ENCODE results near the gene RAB11FIP4. TPM values are rescaled to one million over a fixed set of nuclear protein-coding genes. Genes with fewer than 3 reads are reported as not detected.

The RAB11FIP4 gene
- total RNA-seq, 1 donor from 2014 or later: 32.4 TPM

DNA sequence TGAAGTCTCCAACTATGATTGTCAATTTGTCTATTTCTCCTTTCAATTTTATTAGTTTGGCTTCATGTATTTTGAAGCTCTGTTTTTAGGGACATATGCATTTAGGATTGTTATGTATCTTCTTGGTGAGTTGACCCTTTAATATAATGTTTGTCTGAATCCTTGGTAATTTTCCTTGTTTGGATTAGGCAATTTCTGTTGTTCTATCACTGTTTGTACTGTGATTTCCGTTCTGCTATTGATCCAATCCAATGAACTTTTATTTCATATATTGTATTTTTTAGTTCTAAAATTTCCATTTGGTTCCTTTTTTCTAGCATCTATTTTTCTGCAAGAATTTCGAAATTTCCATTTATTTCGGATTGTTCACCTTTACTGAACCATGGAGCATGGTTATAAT is 31.0 kb downstream of the RAB11FIP4 start:
- H3K4me3 Mint-ChIP-seq: no peak overlapping the region
- H3K27me3 Mint-ChIP-seq: peaks cover 7% of the 10 kb centered on the region
- DNase-seq (ENCODE audit: extremely low spot score, unreplicated experiment): no peak
- H3K36me3 Mint-ChIP-seq: no peaks in the 10 kb centered on the region
- H3K9me3 Mint-ChIP-seq: peaks cover 5% of the 10 kb centered on the region
- no peak overlapping the region for H3K27ac Mint-ChIP-seq
- H3K4me1 Mint-ChIP-seq (ENCODE audit: unreplicated experiment): peaks cover 13% of the 10 kb centered on the region
- TF ChIP-seq, protein P1, sequence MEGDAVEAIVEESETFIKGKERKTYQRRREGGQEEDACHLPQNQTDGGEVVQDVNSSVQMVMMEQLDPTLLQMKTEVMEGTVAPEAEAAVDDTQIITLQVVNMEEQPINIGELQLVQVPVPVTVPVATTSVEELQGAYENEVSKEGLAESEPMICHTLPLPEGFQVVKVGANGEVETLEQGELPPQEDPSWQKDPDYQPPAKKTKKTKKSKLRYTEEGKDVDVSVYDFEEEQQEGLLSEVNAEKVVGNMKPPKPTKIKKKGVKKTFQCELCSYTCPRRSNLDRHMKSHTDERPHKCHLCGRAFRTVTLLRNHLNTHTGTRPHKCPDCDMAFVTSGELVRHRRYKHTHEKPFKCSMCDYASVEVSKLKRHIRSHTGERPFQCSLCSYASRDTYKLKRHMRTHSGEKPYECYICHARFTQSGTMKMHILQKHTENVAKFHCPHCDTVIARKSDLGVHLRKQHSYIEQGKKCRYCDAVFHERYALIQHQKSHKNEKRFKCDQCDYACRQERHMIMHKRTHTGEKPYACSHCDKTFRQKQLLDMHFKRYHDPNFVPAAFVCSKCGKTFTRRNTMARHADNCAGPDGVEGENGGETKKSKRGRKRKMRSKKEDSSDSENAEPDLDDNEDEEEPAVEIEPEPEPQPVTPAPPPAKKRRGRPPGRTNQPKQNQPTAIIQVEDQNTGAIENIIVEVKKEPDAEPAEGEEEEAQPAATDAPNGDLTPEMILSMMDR (conservative IDR thresholded peaks at IDR 0.05): no peak

DNA sequence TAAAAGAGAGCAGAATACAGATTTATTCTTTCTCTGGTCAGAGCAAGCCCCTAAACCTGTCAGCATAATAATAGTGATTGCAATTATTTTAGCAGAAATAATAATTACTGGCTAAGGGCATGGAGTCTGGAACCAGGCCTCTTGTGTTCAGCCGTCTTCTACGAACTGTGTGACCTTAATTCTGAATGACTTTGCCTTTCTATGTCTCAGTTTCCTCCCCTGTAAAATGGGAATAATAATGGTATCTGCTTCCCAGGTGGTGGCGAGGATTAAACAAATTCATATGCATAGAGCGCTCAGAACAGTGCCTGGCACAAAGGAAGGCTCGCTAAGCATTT is 33.4 kb downstream of the RAB11FIP4 start:
- peak overlapping the region; percentile 51 for H3K4me3 Mint-ChIP-seq
- peaks cover 5% of the 10 kb centered on the region for H3K9me3 Mint-ChIP-seq
- no peak for DNase-seq (ENCODE audit: extremely low spot score, unreplicated experiment)
- peaks cover 7% of the 10 kb centered on the region for H3K27me3 Mint-ChIP-seq
- H3K36me3 Mint-ChIP-seq: no peaks in the 10 kb centered on the region
- H3K4me1 Mint-ChIP-seq (ENCODE audit: unreplicated experiment): peaks cover 13% of the 10 kb centered on the region
- H3K27ac Mint-ChIP-seq: no peak overlapping the region
- TF ChIP-seq, protein P1 (conservative IDR thresholded peaks at IDR 0.05): no peak

DNA sequence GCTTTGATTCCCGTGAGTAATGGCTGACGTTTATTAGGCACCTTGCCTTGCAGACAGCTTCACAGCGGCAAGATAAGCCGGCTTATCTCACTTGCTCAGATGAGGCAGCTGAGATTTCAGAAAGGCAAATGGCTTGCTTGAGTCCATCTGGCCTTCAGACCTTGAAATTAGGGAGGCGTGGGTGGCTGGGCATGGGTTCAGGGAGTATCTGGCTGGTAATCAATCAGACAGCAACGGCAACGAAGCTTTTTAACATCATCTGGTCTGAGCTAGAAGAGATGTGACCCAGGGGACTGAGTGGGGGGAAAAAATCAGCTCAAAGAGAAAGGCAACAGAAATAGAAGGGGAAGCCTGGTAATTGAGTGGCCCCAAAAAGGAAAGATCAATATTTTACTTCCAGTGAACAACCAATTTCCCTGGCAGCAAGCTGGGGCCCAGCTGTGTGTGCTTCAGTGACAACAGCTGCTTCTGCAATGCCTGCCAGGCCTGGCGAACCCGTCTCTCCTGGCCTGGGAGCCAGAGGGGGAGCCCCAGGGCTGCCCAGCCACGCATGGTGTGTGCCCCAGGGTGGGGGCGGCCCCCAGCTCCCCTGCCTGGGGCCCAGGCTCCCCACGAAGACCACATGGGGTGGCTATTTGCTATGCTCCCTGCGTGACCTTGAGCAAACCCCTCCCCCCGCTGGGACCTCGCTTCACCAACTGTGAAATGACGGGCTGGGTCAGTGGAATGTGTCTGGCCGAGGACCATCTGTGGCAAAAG is 34.0 kb downstream of the RAB11FIP4 start:
- Mint-ChIP-seq H3K4me3 (peak overlapping the region; percentile 51), H3K27me3 (peaks cover 7% of the 10 kb centered on the region), H3K36me3 (no peaks in the 10 kb centered on the region), H3K4me1 (ENCODE audit: unreplicated experiment) (peaks cover 13% of the 10 kb centered on the region), H3K27ac (peak overlapping the region; percentile 61), H3K9me3 (peaks cover 5% of the 10 kb centered on the region)
- TF ChIP-seq, protein P1 (conservative IDR thresholded peaks at IDR 0.05): no peak
- DNase-seq (ENCODE audit: extremely low spot score, unreplicated experiment): no peak

DNA sequence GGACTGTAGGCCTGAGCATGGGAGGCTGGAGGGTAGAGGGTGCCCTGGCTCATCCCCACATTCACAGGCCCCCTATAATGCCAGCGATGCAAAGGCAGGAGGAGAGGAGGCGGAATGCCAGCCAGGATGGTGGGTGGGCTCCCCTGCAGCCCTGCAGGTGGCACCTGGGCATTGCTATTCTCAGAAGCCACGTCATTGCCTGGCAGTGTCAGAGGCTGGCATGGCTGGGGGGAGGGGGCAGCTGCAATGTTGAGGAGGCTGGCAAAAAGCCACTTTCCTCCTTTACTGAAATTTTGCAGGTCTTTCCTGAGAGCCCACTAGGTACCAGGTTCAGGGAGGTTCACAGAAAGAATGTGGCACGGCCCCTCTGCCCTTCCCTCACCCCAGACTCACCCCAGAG is 36.2 kb downstream of the RAB11FIP4 start:
- peaks cover 13% of the 10 kb centered on the region for H3K4me1 Mint-ChIP-seq (ENCODE audit: unreplicated experiment)
- peaks cover 7% of the 10 kb centered on the region for H3K27me3 Mint-ChIP-seq
- H3K27ac Mint-ChIP-seq: no peak overlapping the region
- H3K9me3 Mint-ChIP-seq: no peaks in the 10 kb centered on the region
- TF ChIP-seq, protein P1 (conservative IDR thresholded peaks at IDR 0.05): no peak
- no peaks in the 10 kb centered on the region for H3K36me3 Mint-ChIP-seq
- no peak for DNase-seq (ENCODE audit: extremely low spot score, unreplicated experiment)
- H3K4me3 Mint-ChIP-seq: no peak overlapping the region

DNA sequence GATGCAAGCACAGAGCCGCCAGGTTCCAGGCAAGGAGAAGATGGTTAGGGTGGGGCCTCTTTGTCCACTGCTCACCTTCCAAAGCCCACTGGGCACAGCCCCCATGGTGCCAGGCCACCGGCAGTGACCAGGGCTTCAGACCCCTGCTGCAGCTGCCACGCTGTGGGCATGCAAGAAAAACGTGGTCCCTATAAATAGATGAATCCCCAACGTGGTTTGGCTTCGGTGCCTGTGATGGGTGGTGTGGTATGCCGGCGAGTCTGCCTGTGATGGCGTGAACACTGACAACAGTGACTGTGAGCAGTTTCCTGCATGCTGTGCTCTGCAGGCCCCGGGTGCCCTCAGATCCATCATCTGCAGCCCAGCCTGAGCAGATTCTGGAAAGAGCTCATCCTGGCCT is 36.6 kb downstream of the RAB11FIP4 start:
- Mint-ChIP-seq H3K4me3 (no peak overlapping the region), H3K36me3 (no peaks in the 10 kb centered on the region), H3K4me1 (ENCODE audit: unreplicated experiment) (peaks cover 13% of the 10 kb centered on the region), H3K9me3 (no peaks in the 10 kb centered on the region), H3K27ac (no peak overlapping the region), H3K27me3 (peaks cover 7% of the 10 kb centered on the region)
- TF ChIP-seq, protein P1 (conservative IDR thresholded peaks at IDR 0.05): no peak
- DNase-seq (ENCODE audit: extremely low spot score, unreplicated experiment): no peak
